ENCODE measurements around the gene RAB22A. TPM values are rescaled to one million over a fixed set of nuclear protein-coding genes. Genes with fewer than 3 reads are reported as not detected.
"Not testable (repeated sequence)": the region's sequence is repeated elsewhere in the genome, so short reads cannot be mapped to it uniquely, and the experiment has no call there.

The RAB22A gene
- total and polyA plus RNA-seq, 2 donors: 7.3 to 9.5 TPM

- no peak overlapping the region for H3K4me3 ChIP-seq (ENCODE audit: low read length in 2 of 2)
- no peak for DNase-seq (ENCODE audit: low read depth in 6 of 9, low spot score in 9 of 9)
- 89% methylated on average over 9 of the region's 9 CpGs for WGBS
- no peaks in the 10 kb centered on the region for H3K4me1 ChIP-seq (ENCODE audit: control insufficient read depth in 2 of 2, insufficient read depth in 2 of 2, low read length in 2 of 2)
- H3K27ac ChIP-seq (ENCODE audit: low read depth in 1 of 2, low read length in 1 of 2): no peak overlapping the region
- H3K27me3 ChIP-seq (ENCODE audit: control insufficient read depth in 2 of 2, insufficient read depth in 1 of 2, low read length in 1 of 2): no peaks in the 10 kb centered on the region
- H3K9me3 ChIP-seq (ENCODE audit: control insufficient read depth in 2 of 2, insufficient read depth in 1 of 2, low read length in 1 of 2): no peaks in the 10 kb centered on the region
- H3K36me3 ChIP-seq (ENCODE audit: control insufficient read depth in 2 of 2, insufficient read depth in 2 of 2, low read length in 1 of 2): no peaks in the 10 kb centered on the region
These were observed 63.3 kb downstream of the RAB22A start for GRCh38 chr20:58372806-58373205.

GRCh38 chr20:58373296-58373695, 63.8 kb downstream of the RAB22A start:
- 98% methylated on average over 8 of the region's 8 CpGs for WGBS
- H3K36me3 ChIP-seq (ENCODE audit: control insufficient read depth in 2 of 2, insufficient read depth in 2 of 2, low read length in 1 of 2): not testable (repeated sequence)

GRCh38 chr20:58374027-58374850, 64.7 kb downstream of the RAB22A start:
- 89% methylated on average over 19 of the region's 19 CpGs for WGBS
- H3K4me3 ChIP-seq (ENCODE audit: low read length in 2 of 2): no peak overlapping the region
- no peak overlapping the region for H3K27ac ChIP-seq (ENCODE audit: low read depth in 1 of 2, low read length in 1 of 2)
- no peaks in the 10 kb centered on the region for H3K4me1 ChIP-seq (ENCODE audit: control insufficient read depth in 2 of 2, insufficient read depth in 2 of 2, low read length in 2 of 2)
- H3K27me3 ChIP-seq (ENCODE audit: control insufficient read depth in 2 of 2, insufficient read depth in 1 of 2, low read length in 1 of 2): no peaks in the 10 kb centered on the region
- H3K36me3 ChIP-seq (ENCODE audit: control insufficient read depth in 2 of 2, insufficient read depth in 2 of 2, low read length in 1 of 2): no peaks in the 10 kb centered on the region
- DNase-seq (ENCODE audit: low read depth in 6 of 9, low spot score in 9 of 9): no peak
- H3K9me3 ChIP-seq (ENCODE audit: control insufficient read depth in 2 of 2, insufficient read depth in 1 of 2, low read length in 1 of 2): no peaks in the 10 kb centered on the region

More at GRCh38 chr20:58373296-58373695, 63.8 kb downstream of the RAB22A start:
- H3K4me3 ChIP-seq (ENCODE audit: low read length in 2 of 2); H3K9me3 ChIP-seq (ENCODE audit: control insufficient read depth in 2 of 2, insufficient read depth in 1 of 2, low read length in 1 of 2); H3K4me1 ChIP-seq (ENCODE audit: control insufficient read depth in 2 of 2, insufficient read depth in 2 of 2, low read length in 2 of 2); H3K27me3 ChIP-seq (ENCODE audit: control insufficient read depth in 2 of 2, insufficient read depth in 1 of 2, low read length in 1 of 2); H3K27ac ChIP-seq (ENCODE audit: low read depth in 1 of 2, low read length in 1 of 2); DNase-seq (ENCODE audit: low read depth in 6 of 9, low spot score in 9 of 9): not testable (repeated sequence)

- Histone ChIP-seq H3K4me3 (ENCODE audit: low read length in 2 of 2) (no peak overlapping the region), H3K36me3 (ENCODE audit: control insufficient read depth in 2 of 2, insufficient read depth in 2 of 2, low read length in 1 of 2) (no peaks in the 10 kb centered on the region), H3K4me1 (ENCODE audit: control insufficient read depth in 2 of 2, insufficient read depth in 2 of 2, low read length in 2 of 2) (no peaks in the 10 kb centered on the region), H3K27ac (ENCODE audit: low read depth in 1 of 2, low read length in 1 of 2) (no peak overlapping the region), H3K27me3 (ENCODE audit: control insufficient read depth in 2 of 2, insufficient read depth in 1 of 2, low read length in 1 of 2) (no peaks in the 10 kb centered on the region), H3K9me3 (ENCODE audit: control insufficient read depth in 2 of 2, insufficient read depth in 1 of 2, low read length in 1 of 2) (no peaks in the 10 kb centered on the region)
- 69% methylated on average over 8 of the region's 8 CpGs for WGBS
- DNase-seq (ENCODE audit: low read depth in 6 of 9, low spot score in 9 of 9): no peak
These were observed 65.6 kb downstream of the RAB22A start for GRCh38 chr20:58374906-58375758.

- Histone ChIP-seq H3K27me3 (ENCODE audit: control insufficient read depth in 2 of 2, insufficient read depth in 1 of 2, low read length in 1 of 2) (no peaks in the 10 kb centered on the region), H3K36me3 (ENCODE audit: control insufficient read depth in 2 of 2, insufficient read depth in 2 of 2, low read length in 1 of 2) (no peaks in the 10 kb centered on the region), H3K4me3 (ENCODE audit: low read length in 2 of 2) (no peak overlapping the region), H3K27ac (ENCODE audit: low read depth in 1 of 2, low read length in 1 of 2) (no peak overlapping the region), H3K4me1 (ENCODE audit: control insufficient read depth in 2 of 2, insufficient read depth in 2 of 2, low read length in 2 of 2) (no peaks in the 10 kb centered on the region), H3K9me3 (ENCODE audit: control insufficient read depth in 2 of 2, insufficient read depth in 1 of 2, low read length in 1 of 2) (no peaks in the 10 kb centered on the region)
- 93% methylated on average over 10 of the region's 10 CpGs for WGBS
- DNase-seq (ENCODE audit: low read depth in 6 of 9, low spot score in 9 of 9): no peak
These were observed 66.3 kb downstream of the RAB22A start for GRCh38 chr20:58375759-58376352.

- Histone ChIP-seq H3K27ac (ENCODE audit: low read depth in 1 of 2, low read length in 1 of 2) (no peak overlapping the region), H3K4me1 (ENCODE audit: control insufficient read depth in 2 of 2, insufficient read depth in 2 of 2, low read length in 2 of 2) (no peaks in the 10 kb centered on the region), H3K4me3 (ENCODE audit: low read length in 2 of 2) (no peak overlapping the region), H3K27me3 (ENCODE audit: control insufficient read depth in 2 of 2, insufficient read depth in 1 of 2, low read length in 1 of 2) (no peaks in the 10 kb centered on the region), H3K36me3 (ENCODE audit: control insufficient read depth in 2 of 2, insufficient read depth in 2 of 2, low read length in 1 of 2) (no peaks in the 10 kb centered on the region), H3K9me3 (ENCODE audit: control insufficient read depth in 2 of 2, insufficient read depth in 1 of 2, low read length in 1 of 2) (no peaks in the 10 kb centered on the region)
- no peak for DNase-seq (ENCODE audit: low read depth in 6 of 9, low spot score in 9 of 9)
- 86% methylated on average over 1 of the region's 1 CpG for WGBS
These were observed 67.5 kb downstream of the RAB22A start for GRCh38 chr20:58377017-58377416.

GRCh38 chr20:58377766-58378401, 68.4 kb downstream of the RAB22A start:
- DNase-seq (ENCODE audit: low read depth in 6 of 9, low spot score in 9 of 9): no peak
- 59% methylated on average over 7 of the region's 7 CpGs for WGBS
- Histone ChIP-seq H3K36me3 (ENCODE audit: control insufficient read depth in 2 of 2, insufficient read depth in 2 of 2, low read length in 1 of 2) (no peaks in the 10 kb centered on the region), H3K27me3 (ENCODE audit: control insufficient read depth in 2 of 2, insufficient read depth in 1 of 2, low read length in 1 of 2) (no peaks in the 10 kb centered on the region), H3K9me3 (ENCODE audit: control insufficient read depth in 2 of 2, insufficient read depth in 1 of 2, low read length in 1 of 2) (no peaks in the 10 kb centered on the region), H3K27ac (ENCODE audit: low read depth in 1 of 2, low read length in 1 of 2) (no peak overlapping the region), H3K4me1 (ENCODE audit: control insufficient read depth in 2 of 2, insufficient read depth in 2 of 2, low read length in 2 of 2) (no peaks in the 10 kb centered on the region), H3K4me3 (ENCODE audit: low read length in 2 of 2) (no peak overlapping the region)

- Histone ChIP-seq H3K36me3 (ENCODE audit: control insufficient read depth in 2 of 2, insufficient read depth in 2 of 2, low read length in 1 of 2) (no peaks in the 10 kb centered on the region), H3K4me3 (ENCODE audit: low read length in 2 of 2) (no peak overlapping the region), H3K9me3 (ENCODE audit: control insufficient read depth in 2 of 2, insufficient read depth in 1 of 2, low read length in 1 of 2) (no peaks in the 10 kb centered on the region), H3K27me3 (ENCODE audit: control insufficient read depth in 2 of 2, insufficient read depth in 1 of 2, low read length in 1 of 2) (no peaks in the 10 kb centered on the region), H3K27ac (ENCODE audit: low read depth in 1 of 2, low read length in 1 of 2) (no peak overlapping the region), H3K4me1 (ENCODE audit: control insufficient read depth in 2 of 2, insufficient read depth in 2 of 2, low read length in 2 of 2) (no peaks in the 10 kb centered on the region)
- DNase-seq (ENCODE audit: low read depth in 6 of 9, low spot score in 9 of 9): no peak
- 65% methylated on average over 3 of the region's 3 CpGs for WGBS
These were observed 69.2 kb downstream of the RAB22A start for GRCh38 chr20:58378704-58379103.

Data from thymus (tissue), 11 donors.